Stimulated activated CD4-positive, alpha-beta T cell treated with anti-CD3 and anti-CD28 coated beads, TNF-alpha, amount 100 ng/mL, for 24 hours (primary cell): ENCODE results near the gene RAB17.

Experiments
- DNase-seq, 3 experiments: peaks; one replicate each; pipeline ENCODE4 v3.0.0-alpha.2; 2020; ENCODE audit warnings: low read depth in 3 of 3

Gene RAB17

DNA sequence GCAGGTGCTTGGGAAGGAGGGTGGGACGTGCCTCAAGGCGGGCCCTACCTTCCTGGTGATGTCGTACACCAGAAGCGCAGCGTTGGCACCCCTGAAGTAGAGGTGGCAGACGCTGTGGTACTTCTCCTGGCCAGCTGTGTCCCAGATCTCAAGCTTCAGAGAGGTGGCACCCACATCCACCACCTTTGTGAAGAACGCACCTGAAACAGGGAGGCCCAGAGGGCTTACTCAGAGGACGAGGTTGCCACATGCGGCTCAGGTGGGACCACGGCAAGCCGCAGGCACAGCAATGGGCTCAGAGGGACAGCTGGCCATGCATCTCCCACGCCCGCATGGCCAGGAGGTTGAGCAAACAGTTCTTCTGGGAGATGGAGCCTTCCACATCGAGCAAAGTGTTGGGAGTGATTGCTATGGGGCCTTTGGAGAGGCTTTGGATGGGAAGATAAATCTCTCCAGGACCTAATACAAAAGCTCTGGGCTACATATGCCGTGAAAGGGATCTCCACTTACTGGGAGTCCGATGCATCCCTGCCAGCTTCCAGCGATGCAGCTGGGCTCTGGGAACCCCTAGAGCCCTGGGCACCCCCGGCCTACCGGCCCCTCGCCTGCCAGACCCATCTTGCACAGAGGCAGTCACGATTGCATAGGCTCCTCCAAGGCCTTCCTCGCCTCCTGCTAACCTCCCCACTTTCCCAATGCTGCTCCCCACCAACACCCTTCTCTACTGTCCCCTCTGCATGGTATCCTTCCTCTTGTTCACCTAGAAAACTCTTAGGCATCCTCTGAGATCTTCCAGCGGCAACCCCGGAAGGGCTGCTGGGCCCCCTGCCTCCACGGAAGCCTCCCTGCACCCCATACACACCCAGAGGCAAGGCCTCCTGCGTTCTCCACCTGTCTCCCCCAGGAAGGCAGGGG is 12.3 kb downstream of the RAB17 start:
- no peak for DNase-seq

GRCh38 chr2:237577458-237577857 is 13.1 kb downstream of the RAB17 start:
- DNase-seq, result no peak

- no peak for DNase-seq
Measured at GRCh38 chr2:237576974-237577373, 13.6 kb downstream of the RAB17 start.

- DNase-seq, result no peak
Measured at GRCh38 chr2:237575869-237576862, 14.4 kb downstream of the RAB17 start.

DNA sequence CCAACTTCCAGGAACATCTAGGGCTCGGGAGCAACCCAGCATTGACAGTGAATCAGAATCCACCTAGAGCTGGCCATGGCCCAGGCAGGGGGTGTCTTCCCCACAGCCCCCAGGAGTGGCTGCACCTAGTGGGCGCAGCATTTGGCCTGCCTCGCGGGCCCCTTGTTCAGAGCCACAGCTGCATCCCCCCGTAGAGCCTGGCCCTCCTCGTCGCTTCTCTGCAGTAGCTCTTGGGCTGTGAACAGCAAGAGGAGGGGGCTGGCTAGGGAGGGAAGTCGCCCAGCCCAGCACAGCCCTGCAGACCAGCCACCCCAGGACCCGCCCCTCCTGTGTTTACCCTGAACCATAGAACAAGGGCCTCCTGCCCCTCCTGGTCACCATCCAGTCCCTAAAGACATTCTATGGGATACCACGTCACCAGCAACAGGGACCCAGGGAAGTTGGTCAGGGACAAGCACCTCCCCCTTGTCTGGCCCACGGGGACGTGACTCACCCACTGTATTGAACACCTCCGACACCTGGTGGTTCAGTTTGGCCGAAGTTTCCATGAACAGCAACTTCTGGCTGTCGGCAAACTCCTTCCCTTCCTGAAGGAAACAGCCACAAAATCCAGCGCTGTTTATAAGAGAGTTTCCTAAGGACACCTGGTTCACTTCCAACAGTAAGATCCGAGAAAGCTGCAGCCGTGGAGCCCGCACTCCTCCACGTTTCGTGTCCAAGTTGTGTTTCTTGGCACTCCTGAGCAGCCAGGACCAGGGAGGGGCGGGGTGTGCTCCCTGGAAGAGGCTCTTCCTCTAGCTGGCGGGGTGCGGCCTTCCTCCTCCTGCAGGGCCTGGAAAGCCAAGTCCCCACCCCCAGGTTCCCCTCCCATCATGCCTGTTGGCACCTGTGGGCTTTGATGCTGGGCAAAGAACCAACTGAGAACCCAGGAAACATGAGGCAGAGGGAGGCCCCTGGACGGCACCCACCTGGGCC is 15.4 kb downstream of the RAB17 start:
- no peak for DNase-seq

DNA sequence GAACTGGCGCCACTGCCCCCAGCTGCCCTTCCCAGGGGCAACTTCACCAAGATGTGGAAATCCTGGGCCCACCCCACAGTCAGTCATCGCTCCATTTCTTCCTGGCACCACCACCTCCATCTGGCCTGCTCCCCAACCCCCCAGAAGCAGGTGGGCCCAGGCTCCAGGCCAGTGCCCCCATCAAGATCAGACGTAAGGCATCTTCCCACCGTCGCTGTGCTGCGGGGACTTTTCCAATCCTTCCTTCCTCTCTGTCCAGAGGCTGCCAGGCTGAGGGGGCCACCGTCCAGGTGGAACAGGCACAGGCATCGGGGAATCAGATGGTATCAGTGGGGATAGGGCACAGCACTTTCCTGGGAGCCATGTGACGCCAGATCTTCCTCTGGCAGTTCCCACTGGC is 16.1 kb downstream of the RAB17 start:
- no peak for DNase-seq

DNA sequence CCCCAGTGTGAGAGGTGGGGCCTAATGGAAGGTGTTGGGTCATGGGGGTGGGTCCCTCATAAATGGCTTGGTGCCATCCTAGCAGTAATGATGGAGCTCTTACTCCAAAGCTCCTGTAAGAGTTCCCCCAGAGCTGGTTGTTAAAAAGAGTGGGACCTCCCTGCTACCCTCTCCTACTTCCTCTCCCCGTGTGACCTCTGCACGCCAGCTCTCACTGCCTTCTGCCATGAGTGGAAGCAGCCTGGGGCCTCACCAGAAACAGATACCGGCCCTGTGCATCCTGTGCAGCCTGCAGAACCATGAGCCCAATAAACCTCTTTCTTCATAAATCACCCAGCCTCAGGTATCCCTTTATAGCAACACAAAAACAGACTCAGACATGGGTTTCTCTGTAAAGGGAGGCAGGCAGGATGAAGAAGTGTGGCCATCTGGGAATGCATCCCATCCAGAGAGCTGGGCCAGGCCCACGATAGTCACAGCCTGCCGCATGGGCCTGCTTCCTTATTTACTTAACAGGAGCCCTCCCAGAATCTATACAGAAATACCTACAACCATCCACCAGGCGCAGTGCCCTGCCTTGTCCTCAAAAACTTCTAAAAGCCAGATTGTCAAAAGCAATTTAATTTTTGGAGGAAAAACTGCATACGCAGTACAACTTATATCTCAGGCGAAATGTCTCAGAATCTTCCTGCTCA is 16.7 kb downstream of the RAB17 start:
- DNase-seq, result no peak

DNA sequence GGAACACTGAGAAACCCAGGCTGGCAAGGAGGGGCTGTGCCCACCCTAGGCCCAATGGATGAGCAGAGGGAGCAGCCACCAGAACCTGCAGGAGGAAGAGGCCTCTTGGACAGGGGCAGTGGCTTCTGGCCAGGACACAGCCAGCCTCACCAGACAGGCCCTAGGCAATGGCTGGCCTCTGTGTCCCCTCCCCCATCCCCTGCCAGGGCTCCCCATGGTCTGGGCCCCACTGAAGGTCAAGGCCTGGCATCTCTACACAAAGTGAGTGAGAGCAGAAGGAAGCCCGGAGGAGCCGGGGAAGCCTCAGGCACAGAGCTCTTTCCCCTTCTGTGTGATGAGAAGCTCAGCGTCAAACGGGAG is 17.8 kb downstream of the RAB17 start:
- no peak for DNase-seq

DNA sequence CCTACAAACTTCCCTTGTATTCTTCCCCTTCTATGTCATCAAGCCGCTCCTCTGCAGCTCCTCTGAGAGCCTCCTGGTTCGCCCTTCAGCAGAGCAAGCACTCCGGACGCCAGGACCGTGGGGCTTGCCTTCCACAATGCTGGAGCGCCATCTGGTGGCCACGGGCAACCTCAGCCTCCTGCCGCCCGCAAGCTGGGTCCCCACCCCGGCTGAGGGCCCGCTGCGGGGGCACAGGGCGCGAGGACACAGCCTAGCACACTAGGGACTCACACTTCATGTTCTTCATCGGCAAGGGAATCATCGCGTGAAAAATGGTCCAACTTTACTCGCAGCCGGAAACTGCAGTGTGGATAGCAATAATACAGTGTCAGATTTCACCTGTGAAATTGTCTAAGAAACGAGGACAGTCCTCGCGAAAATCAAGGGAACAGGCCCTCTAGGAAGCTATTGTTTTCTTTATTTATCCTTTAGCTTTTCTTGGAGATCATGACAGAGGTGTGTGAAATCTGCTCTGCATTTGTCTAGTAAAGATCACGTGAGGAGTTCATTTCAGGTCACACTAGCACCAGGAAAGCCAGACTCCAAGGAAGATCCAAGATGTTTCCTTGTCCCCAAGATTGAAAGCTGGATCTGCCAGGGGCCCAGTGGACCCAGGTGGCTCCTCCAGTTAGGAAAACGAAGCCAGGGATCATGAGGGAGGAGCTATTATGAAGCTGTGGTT is 18.4 kb downstream of the RAB17 start:
- peak; percentile 81 to 87 (median 84) for DNase-seq

DNA sequence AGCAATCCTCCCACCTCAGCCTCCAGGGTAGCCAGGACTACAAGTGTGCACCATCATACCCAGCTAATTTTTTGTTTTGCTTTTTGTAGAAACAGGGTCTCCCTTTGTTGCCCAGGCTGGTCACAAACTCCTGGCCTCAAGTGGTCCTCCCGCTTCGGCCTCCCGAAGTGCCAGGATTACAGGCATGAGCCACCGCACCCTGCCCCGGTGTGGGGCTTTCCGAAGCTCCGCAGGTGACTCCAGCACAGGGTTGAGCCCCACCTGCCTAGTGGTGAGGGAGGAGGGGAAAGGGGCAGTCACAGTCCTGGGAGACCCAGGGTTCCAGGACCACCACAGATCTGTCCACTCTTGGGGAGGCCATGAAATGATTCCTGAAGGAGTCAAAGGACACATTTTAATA is 19.0 kb downstream of the RAB17 start:
- no peak for DNase-seq

DNA sequence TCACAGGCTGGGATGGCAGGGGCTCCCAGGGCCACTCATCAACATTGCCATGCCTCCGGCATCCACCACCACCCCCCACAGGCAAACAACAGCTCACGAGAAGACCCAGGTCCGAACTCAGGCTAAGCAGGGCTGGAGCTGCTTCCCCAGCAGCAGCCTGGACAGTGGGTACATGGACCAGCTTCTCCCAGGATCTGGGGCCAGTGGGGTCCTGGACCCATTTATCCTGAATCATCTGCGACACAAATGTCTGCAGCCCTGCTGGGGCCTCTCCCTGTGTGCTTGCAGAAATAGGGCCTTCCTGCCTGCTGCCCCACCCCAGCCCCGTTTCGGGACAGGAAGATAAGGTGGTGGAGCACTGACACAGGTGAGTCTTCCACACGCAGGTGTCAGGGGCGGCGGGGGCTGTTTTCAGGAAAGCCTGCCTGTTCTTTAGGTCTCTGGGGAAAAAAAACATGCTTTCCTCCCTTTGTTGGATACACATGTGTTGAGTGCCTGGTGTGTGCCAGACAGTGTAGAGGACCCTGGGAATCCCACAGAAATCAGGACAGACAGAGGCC is 19.7 kb downstream of the RAB17 start:
- DNase-seq, result no peak

- no peak for DNase-seq
Measured at GRCh38 chr2:237569896-237570295, 20.6 kb downstream of the RAB17 start.

GRCh38 chr2:237569041-237569440 is 21.5 kb downstream of the RAB17 start:
- no peak for DNase-seq

DNA sequence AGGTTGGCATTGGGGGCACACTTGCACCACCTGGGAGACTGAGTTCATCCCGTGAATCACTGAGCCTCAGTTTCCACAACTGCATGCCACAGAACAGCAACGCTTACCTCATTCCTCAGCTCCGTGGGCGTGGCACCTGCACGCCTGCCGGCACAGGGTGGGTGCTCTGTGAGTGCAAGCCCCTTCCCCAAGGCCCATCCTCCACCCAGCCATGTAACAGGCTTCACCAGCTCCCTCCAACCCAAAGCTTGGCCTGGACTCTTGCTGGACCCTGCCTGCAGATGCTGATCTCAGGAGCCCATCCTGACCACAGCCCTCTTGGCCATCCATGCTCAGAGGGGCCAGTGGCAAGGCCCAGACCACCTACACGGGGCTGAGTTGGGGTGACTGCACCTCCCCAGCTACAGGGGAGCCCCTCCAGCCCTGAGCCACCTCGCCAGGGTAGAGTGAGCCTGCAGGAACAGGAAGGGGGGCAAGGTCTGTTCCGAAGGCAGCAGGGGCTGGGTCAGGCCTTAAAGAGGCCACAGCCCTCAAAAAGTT is 22.3 kb downstream of the RAB17 start:
- no peak for DNase-seq

- no peak for DNase-seq
Measured at GRCh38 chr2:237567276-237568029, 23.1 kb downstream of the RAB17 start.

GRCh38 chr2:237566401-237567235 is 23.9 kb downstream of the RAB17 start, which contains the start of gene PRLH:
Gene PRLH (plus strand): TSS chr2:237566574. CDS start chr2:237566574, 0 bp downstream.
- no peak for DNase-seq

DNA sequence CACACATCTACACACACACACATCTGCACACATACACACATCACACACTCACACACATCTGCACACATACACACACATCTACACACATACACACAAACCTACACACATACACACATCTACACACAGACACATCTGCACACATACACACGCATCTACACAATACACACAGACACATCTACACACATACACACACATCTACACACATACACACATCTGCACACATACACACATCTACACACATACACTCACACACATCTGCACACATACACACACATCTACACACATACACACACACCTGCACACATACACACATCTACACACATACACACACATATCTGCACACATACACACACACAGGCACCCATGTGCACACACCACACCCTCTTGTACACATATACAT is 24.6 kb downstream of the RAB17 start:
- no peak for DNase-seq
